Activated CD4-positive, alpha-beta T cell treated with anti-CD3 and anti-CD28 coated beads, Interleukin-10, Interleukin-2, amounts not matched to agents 100 ng/mL and 50 ng/mL, durations not matched to agents 16 hours and 8 hours (primary cell): ENCODE measurements around the gene RPS4Y1.
"Not testable (repeated sequence)": the region's sequence is repeated elsewhere in the genome, so short reads cannot be mapped to it uniquely, and the experiment has no call there.

Experiments used
- DNase-seq: peaks from one replicate; pipeline ENCODE4 v3.0.0-alpha.2; 2020

Gene RPS4Y1

DNA sequence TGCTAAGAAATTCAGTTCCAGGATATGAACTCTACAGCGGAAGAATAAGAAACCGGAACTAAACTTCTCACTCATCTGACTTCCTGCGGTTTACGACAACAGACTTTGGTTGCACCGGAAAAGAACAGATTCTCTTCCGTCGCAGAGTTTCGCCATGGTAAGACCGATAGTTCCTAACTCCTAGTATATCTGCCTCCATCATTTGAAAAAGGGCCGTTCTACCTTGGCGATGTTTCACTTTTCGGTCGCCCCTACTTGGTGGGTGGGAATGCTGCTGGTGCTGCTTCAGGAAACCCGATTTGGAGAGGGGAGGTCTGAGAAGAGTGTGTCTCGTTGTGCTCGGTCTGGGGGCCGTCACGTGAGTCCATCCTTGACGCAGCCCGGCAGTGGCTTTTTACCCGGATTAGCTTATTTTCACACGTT, at the start of gene RPS4Y1:
Gene RPS4Y1, plus strand, starts transcription at position 132 of the 423 bp plus-strand sequence. Its CDS starts 23 bp downstream, at position 155.
- DNase-seq, result no peak

- DNase-seq, result no peak
These were observed 44.4 kb upstream of the RPS4Y1 start for GRCh38 chrY:2796977-2797523.

DNA sequence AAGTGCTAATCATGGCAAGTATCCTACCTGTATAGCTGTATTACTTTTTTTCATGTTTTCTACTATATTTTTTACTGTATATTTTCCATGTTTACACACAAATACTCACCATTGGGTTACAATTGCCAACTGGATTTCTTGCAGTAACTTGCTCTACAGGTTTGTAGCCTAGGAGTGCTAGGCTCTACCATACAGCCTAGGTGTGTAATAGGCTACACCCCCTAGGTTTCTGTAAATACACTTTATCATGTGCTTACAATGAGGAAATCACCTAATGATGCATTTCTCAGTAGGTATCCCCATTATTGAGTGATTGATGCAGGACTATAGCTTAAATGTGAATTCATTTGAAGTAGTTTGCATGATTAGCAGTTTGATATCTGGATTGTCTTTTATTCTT, 43.4 kb upstream of the RPS4Y1 start:
- DNase-seq, result no peak

GRCh38 chrY:2800246-2800645, 41.2 kb upstream of the RPS4Y1 start:
- no peak for DNase-seq

- DNase-seq, result not testable (repeated sequence)
These were observed 24.1 kb upstream of the RPS4Y1 start for GRCh38 chrY:2817146-2817896.

- DNase-seq, result no peak
These were observed 16.9 kb upstream of the RPS4Y1 start for GRCh38 chrY:2824471-2824870.

GRCh38 chrY:2828497-2828896, 12.9 kb upstream of the RPS4Y1 start:
- DNase-seq, result no peak

DNA sequence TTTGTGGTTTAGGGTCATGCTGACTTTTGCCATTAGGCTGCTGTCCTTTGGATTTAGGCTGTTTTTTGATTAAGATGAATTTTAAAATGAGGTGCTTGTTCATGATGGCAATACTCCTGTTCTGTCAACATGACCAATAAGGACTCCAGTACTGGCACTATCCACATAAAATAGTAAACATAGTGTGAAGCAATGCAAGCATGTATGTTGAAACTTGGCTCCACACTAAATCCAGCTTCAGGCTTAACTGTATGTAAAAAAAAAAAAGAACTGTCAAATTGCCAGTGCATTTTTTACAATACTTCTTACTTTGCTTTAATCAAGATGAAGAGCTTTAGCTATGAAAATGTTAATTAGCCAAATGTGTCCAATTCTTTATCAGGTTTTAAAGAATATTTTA, 6.2 kb upstream of the RPS4Y1 start:
- DNase-seq, result no peak

GRCh38 chrY:2837078-2837477, 4.3 kb upstream of the RPS4Y1 start:
- DNase-seq, result no peak

DNA sequence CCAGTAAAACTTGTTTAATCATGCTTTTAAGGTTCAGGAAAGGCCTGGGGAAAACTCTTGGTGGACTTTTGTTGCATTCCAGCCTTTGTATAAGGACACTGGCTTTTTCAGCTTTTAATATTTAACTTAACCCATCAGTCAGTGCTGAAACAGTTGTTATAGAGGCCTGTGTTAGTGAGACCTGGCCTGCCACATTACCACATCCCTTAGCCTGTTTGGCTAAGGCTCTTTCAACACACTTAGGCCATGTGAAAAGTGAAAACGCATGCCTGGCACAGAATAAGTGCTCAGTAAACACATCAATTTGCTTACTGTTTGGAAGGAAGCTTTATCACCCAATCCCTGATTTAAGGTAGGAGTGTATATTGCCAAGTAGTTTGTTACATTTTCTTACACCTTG, 3.5 kb upstream of the RPS4Y1 start:
- no peak for DNase-seq

DNA sequence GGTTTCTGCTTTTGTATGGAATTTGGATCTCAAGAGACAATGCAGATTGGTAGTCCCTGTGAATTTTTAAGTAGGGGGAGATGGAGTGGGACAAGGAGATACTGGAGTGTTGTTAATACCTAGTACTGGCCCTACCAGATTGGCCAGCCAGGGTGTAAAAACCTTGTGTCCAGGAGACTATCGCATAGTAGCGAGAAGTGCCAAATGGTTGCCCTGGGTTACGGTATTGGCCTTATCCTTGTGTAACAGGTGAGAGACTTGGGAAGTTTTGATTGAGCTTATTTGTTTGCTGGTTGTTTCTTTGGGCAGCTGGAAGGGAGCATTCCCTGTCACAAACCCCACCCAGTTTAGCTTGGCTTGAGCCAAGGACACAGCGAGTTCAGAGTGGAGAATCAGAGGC, 5.4 kb downstream of the RPS4Y1 start:
- DNase-seq, result no peak

DNA sequence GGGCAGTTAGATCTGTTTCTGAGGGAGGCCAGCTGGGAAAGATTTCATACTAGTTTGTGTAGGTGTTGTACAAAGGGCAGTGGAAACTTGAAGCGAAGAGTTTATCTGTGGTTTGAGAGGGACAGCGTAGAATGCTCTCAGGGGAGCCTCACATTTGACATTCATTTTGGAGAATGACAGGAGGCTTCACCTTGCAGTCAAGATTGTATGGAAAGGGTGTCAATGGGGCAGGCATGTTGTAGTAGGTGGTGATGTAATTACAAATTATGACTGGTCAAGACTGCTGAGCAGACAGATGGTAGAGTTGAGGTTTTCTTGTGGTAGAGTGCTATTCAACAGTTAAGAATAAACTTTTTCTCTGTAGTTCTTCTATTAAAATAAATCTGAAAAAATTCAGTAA, 7.0 kb downstream of the RPS4Y1 start:
- no peak for DNase-seq

DNA sequence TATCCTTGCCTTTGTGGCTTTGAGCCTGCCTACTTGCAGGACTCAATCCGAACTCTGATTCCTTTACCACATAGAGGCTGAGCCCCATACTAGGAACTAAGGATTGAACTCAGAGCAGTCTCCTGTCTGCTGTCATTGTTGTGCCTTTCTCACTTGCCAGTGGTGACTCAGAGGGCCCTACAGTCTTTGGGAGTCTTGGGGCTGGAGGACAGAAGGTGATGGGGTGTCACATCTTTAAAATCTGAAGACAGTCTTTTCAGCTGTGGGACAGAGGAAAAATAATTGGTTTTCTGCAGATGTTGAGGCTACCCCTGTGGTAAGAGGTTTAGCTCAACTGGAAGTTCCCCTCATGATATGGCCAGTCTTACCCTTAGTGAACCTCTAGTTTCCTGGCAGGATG, 8.0 kb downstream of the RPS4Y1 start:
- no peak for DNase-seq

DNA sequence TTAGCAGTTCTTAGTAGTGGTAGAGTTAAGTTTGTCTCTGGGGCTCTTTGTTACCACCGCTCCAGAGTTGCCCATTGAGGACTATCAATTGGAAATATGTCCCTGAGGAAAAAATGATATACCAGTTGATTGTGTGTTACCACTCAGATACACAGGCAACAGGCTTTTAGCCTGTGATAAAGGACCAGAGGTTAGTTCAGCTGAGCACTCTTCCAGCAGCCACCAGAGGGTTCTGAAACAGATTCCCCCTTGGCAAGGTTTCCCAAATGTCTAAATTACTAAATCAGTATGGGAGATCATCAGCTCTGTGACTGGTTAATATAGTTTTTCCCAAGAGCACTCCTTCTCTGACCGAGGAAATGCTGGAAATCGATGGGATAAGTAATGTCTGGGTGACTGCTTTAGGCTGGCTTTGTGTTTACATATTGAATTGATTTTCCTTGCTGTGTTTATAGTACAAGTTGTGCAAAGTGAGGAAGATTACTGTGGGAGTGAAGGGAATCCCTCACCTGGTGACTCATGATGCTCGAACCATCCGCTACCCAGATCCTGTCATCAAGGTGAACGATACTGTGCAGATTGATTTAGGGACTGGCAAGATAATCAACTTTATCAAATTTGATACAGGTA, 12.9 kb downstream of the RPS4Y1 start:
- no peak for DNase-seq

DNA sequence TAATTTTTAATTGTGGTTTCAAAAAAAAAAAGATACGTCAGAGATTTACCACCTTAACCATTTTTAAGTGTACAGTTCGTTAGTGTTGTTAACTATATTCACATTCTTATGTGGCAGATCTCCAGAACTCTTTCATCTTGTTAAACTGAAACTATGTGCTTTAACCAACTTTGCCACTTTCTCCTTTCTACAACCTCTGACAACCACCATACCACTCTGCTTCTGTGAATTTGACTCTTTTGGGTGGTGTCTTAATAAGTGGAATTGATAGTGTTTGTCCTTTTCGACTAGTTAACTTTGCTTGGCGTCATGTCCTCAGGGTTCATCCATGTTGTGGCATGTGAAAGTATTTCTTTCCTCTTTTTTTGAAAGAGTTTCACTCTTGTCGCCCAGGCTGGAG, 15.7 kb downstream of the RPS4Y1 start:
- no peak for DNase-seq

GRCh38 chrY:2857686-2858085, 16.3 kb downstream of the RPS4Y1 start:
- no peak for DNase-seq

GRCh38 chrY:2859782-2860181, 18.4 kb downstream of the RPS4Y1 start:
- DNase-seq, result no peak

DNA sequence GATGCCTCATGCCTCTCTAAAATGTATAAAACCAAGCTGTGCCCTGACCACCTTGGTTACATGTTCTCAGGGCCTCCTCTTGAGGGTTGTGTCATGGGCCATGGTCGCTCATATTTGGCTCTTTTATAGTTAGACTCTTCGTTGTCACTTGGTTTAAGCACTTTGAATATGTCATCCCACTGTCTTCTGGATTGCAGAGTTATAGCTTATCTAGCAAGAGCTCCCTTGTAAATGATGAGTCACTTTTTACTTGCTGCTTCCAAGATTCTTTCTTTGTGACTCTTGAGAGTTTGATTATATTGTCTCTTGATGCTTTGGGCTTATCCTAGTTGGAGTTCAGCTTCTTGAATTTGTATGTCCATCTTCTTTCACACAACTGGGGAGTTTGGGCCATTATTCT, 19.1 kb downstream of the RPS4Y1 start:
- DNase-seq, result no peak

DNA sequence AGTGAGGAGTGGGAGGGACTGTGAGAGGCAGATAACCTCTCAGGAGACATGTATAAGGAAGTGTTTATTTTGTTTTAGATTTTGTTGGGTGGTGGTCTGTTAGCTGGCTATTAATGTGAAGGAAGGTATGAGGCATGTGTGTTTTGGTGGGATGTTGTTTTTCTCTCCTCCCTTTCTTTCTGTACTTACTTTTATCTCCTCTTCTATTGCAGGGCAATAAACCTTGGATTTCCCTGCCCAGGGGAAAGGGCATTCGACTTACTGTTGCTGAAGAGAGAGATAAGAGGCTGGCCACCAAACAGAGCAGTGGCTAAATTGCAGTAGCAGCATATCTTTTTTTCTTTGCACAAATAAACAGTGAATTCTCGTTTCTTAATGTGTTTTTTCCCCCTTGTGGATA, 25.2 kb downstream of the RPS4Y1 start:
- DNase-seq, result no peak

- no peak for DNase-seq
These were observed 26.1 kb downstream of the RPS4Y1 start for GRCh38 chrY:2867469-2867868.

DNA sequence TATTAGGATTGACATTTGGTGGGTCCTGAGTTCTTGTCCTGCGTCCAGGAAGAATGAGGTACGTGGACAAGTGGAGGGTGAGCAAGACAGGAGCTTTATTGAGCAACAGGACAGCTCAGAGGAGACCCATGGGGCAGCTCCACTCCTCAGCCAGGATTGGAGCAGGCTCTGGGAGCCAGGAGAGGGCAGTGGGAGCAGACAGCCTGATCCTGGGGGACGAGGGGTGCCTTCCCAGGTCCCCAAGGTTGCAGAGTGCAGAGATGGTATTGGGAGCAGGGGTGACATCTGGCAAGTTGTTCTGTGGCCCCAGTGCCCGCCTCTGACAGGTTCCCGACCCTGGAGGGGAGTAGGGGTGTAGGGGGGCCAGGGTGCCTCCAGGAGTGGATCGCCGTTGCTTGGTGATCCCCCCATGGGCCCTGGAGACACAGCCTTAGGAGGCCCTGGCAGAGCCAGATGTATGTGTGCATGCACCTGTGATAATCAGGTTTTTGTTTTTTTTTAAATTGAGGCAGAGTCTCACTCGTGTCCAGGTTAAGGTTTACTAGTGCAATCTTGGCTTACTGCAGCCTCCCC, 26.7 kb downstream of the RPS4Y1 start:
- no peak for DNase-seq

- DNase-seq, result not testable (repeated sequence)
These were observed 30.8 kb downstream of the RPS4Y1 start for GRCh38 chrY:2872234-2872633.

DNA sequence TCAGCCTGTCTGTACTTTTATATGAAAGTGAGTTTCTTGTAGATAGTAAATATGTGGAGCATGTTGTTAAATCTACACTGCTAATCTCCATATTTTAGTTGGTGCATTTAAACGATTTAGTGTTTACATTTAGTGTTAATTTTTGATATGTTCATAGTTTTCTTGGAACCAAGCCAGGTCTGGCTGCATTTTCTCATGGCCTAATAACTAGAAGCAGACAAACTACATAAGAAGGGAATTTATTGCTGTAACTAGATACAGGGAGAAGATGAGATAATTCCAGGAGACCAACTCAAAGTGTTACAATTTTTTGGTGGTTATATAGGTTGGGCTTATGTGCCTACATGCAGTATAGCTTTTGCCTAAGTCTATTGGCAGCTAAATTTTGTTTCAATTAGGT, 32.8 kb downstream of the RPS4Y1 start:
- DNase-seq, result no peak

DNA sequence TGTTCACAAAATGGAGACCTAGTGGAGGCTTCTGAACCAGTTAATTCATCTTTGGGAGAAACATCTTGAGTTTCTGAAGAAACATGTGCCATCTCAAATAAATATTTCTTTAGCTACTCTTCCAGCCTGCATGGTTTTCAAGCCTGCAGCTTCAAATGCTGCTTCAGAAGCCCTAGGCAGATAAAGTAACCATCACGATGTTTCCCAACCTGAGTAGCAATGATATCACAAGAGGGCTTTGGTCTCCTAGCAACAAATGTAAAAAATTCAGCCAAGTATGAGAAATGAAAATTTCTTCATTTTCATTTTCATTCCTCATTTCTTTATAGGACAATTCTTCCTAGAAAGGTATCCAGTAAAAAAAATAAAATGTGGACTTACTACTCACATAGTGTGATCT, 42.2 kb downstream of the RPS4Y1 start:
- DNase-seq, result no peak
